Measurements from ENCODE around the gene CKS2.

CKS2 gene

DNA sequence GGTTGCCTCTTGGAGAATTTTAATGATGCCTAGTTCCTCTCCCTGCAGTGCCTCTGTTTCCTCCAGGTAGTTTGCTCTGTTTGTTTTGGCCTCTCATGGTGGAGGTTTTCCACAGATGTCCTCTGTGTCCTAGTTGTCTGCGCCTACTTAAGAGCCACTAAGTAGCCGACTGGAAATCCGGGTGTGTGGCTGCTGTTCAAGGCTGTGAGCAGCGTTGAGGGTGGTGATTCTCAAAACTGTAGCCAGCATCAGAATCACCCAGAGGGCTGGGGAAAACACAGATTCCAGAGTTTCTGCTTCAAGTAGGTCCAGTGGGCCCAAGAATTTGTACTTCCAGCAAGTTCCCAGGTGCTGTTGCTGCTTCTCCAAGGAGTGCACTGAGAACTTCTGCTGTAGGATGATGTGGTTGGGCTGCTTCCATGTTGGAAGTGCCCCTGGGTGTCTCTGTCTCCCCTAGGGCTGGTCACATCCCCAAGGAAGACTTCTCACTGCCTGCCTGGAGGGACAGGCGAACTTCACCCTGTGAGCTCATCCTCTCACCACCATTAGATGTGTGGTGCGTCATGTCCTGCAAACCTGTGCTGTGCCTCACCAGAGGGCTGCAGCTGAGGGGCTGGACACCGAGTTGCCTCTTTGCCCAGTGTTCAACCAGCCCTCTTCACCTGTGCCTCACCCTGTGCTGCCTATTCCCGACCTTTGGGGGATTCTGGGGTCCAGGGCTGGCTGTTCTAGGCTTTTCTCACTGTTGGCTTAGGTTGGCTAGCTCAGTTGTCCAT is 42.1 kb downstream of the CKS2 start:
- in situ Hi-C loops (cut with MboI; ENCODE audit: low pct_unique_long_range_greater_than_20kb, low sequenced_read_pairs, unreplicated experiment), result no loop called here
- no peak for DNase-seq (ENCODE audit: low spot score)
- TF ChIP-seq, protein P1, sequence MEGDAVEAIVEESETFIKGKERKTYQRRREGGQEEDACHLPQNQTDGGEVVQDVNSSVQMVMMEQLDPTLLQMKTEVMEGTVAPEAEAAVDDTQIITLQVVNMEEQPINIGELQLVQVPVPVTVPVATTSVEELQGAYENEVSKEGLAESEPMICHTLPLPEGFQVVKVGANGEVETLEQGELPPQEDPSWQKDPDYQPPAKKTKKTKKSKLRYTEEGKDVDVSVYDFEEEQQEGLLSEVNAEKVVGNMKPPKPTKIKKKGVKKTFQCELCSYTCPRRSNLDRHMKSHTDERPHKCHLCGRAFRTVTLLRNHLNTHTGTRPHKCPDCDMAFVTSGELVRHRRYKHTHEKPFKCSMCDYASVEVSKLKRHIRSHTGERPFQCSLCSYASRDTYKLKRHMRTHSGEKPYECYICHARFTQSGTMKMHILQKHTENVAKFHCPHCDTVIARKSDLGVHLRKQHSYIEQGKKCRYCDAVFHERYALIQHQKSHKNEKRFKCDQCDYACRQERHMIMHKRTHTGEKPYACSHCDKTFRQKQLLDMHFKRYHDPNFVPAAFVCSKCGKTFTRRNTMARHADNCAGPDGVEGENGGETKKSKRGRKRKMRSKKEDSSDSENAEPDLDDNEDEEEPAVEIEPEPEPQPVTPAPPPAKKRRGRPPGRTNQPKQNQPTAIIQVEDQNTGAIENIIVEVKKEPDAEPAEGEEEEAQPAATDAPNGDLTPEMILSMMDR (IDR thresholded peaks at IDR 0.05; ENCODE audit: extremely low read depth, insufficient read depth, missing control alignments), result no peak

DNA sequence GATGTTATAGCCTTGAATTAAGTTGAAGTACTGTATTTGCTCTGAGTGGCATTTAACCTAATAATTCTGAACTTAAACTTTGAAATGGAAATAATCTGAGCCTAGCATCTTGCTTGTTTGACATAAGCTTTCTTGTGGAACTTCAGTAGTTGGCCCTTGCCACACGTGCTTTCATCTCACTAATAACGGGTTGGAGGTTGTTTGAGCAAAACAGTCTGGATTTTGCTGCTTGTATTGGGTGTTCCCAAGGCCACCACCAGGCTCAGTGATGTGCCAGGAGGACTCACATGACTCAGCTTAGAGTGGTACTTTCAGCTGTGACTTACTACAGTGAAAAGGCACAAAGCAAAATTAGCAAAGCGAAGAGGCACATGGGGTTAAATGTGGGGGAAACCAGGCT is 43.0 kb downstream of the CKS2 start:
- no peak for DNase-seq (ENCODE audit: low spot score)
- TF ChIP-seq, protein P1 (IDR thresholded peaks at IDR 0.05; ENCODE audit: extremely low read depth, insufficient read depth, missing control alignments), result no peak
- in situ Hi-C loops (cut with MboI; ENCODE audit: low pct_unique_long_range_greater_than_20kb, low sequenced_read_pairs, unreplicated experiment), result no loop called here

- in situ Hi-C loops (cut with MboI; ENCODE audit: low pct_unique_long_range_greater_than_20kb, low sequenced_read_pairs, unreplicated experiment), result no loop called here
- no peak for DNase-seq (ENCODE audit: low spot score)
- TF ChIP-seq, protein P1 (IDR thresholded peaks at IDR 0.05; ENCODE audit: extremely low read depth, insufficient read depth, missing control alignments), result no peak
Observed at GRCh38 chr9:89354471-89354870, 43.5 kb downstream of the CKS2 start.

DNA sequence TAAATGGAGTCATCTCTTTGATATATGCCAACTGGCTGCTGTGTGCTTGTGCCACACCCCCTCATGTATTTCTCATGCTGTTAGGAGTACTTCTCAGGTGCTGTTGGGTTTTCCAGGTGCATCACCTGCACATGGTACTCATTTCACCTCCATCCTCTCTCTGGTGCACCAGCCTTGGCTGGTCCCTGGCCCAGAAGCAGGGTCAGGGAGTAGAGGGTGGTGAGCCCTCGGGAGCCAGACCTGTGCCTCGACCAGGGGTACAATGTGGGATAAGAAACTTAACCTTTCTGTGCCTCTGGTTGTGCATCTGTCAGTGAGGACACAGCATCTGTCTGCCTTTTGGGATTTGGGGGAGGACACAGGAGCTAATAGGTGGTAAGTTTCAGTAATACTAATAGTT is 45.8 kb downstream of the CKS2 start:
- in situ Hi-C loops (cut with MboI; ENCODE audit: low pct_unique_long_range_greater_than_20kb, low sequenced_read_pairs, unreplicated experiment), result no loop called here
- DNase-seq (ENCODE audit: low spot score), result no peak
- TF ChIP-seq, protein P1 (IDR thresholded peaks at IDR 0.05; ENCODE audit: extremely low read depth, insufficient read depth, missing control alignments), result no peak

DNA sequence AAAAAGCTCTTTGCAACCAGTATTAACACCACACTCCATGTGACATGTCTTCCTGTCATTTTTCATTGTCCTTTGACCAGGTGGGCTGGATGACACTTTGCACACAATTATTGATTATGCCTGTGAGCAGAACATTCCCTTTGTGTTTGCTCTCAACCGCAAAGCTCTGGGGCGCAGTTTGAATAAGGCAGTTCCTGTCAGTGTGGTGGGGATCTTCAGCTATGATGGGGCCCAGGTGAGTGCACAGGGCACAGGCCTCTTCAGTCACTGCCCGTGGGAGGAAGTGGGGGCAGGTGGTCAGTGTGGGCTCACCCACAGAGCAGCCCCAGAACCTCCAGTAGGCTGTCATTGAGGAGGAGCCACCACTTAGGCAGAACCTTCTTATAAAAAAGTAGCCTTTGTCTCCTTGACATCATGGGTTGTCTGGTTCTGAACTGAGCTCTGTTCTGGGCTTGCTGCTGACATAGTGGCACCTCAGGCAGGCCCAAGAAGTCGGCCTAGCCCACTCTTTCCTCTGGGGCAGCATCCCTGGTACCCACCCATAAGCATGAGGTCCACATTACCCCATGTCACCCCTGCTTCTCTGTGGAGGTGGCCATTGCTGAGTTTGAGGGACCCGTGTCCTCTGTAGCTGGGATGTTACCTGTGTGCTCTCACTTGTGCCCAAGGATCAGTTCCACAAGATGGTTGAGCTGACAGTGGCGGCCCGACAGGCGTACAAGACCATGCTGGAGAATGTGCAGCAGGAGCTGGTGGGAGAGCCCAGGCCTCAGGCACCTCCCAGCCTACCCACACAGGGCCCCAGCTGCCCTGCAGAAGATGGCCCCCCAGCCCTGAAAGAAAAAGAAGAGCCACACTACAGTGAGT is 46.6 kb downstream of the CKS2 start:
- DNase-seq (ENCODE audit: low spot score), result no peak
- in situ Hi-C loops (cut with MboI; ENCODE audit: low pct_unique_long_range_greater_than_20kb, low sequenced_read_pairs, unreplicated experiment), result no loop called here
- TF ChIP-seq, protein P1 (IDR thresholded peaks at IDR 0.05; ENCODE audit: extremely low read depth, insufficient read depth, missing control alignments), result no peak

- in situ Hi-C loops (cut with MboI; ENCODE audit: low pct_unique_long_range_greater_than_20kb, low sequenced_read_pairs, unreplicated experiment), result no loop called here
- DNase-seq (ENCODE audit: low spot score), result no peak
- TF ChIP-seq, protein P1 (IDR thresholded peaks at IDR 0.05; ENCODE audit: extremely low read depth, insufficient read depth, missing control alignments), result no peak
Observed at GRCh38 chr9:89358376-89358916, 47.5 kb downstream of the CKS2 start.

All from GM13977 (cell line).